Neutrophil (primary cell): ENCODE data around the gene COL13A1.

ENCODE experiments used
- H3K27ac ChIP-seq: fragments of 200-600 bp; sonication (generic); 2 replicates; pipeline ENCODE4 v1.5.1; 2016; ENCODE audit warnings: mild to moderate bottlenecking, moderate library complexity
- H3K27me3 ChIP-seq: fragments of 200-600 bp; sonication (generic); 2 replicates; pipeline ENCODE4 v1.6.0; 2016; ENCODE audit warnings: mild to moderate bottlenecking
- H3K36me3 ChIP-seq: fragments of 200-600 bp; sonication (generic); 2 replicates; pipeline ENCODE4 v1.5.1; 2017
- H3K4me1 ChIP-seq, 2 experiments: fragments of 200-600 bp in 1 of 2; sonication (generic) in 1 of 2; 1 replicate in 1 of 2; 2 replicates in 1 of 2; pipeline versions ENCODE4 v1.5.1 to v1.6.1; 2013 to 2016; ENCODE audit warnings: low read depth in 1 of 2, low read length in 1 of 2, mild to moderate bottlenecking in 1 of 2, moderate library complexity in 1 of 2; ENCODE audit not compliant: control insufficient read depth in 1 of 2, insufficient read depth in 1 of 2
- H3K4me3 ChIP-seq, 2 experiments: fragments of 200-600 bp in 1 of 2; sonication (generic) in 1 of 2; 1 replicate in 1 of 2; 2 replicates in 1 of 2; pipeline ENCODE4 v1.5.1; 2013 to 2016; ENCODE audit warnings: low read depth in 1 of 2, low read length in 1 of 2, mild to moderate bottlenecking in 1 of 2, moderate library complexity in 1 of 2
- H3K9me3 ChIP-seq: fragments of 200-600 bp; sonication (generic); 2 replicates; pipeline ENCODE4 v1.5.1; 2016
- TF ChIP-seq, protein P1 (sequence below): fragments of 200-600 bp; sonication (generic); IDR thresholded peaks from 2 replicates; pipeline ENCODE4 v1.5.1; 2016; ENCODE audit warnings: antibody characterized with exemption

Gene COL13A1

DNA sequence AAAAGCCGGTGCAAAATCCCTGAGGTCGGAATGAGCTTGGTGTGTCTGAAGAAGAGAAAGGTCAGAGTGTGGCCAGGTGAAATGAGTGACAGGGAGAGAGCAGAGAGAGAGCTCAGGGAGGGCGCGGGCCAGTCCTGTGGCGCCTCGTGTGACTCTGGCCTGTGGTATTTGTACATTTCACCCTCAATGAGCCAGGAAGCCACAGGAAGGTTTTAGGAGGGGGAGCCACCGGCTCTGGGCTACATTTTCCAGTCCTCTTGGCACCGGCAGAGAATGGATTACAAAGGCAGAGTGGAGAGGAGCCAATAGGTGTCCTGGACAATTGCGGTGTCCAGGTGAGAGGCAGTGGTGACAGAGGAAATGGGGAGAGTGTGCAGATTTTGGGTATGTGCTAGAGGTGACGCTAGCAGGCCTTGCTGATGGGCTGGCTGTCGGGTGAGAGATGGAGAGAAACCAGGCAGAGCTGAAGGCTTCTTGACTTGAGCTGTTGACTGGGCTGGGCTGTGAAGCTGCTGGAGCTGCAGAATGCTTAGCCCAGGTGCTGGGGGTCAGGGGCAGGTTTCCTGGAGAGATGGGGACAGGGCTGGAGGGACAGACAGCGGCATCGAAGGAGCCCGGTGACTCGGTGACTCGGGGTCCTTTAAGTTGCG is 38.1 kb downstream of the COL13A1 start:
- TF ChIP-seq, protein P1, sequence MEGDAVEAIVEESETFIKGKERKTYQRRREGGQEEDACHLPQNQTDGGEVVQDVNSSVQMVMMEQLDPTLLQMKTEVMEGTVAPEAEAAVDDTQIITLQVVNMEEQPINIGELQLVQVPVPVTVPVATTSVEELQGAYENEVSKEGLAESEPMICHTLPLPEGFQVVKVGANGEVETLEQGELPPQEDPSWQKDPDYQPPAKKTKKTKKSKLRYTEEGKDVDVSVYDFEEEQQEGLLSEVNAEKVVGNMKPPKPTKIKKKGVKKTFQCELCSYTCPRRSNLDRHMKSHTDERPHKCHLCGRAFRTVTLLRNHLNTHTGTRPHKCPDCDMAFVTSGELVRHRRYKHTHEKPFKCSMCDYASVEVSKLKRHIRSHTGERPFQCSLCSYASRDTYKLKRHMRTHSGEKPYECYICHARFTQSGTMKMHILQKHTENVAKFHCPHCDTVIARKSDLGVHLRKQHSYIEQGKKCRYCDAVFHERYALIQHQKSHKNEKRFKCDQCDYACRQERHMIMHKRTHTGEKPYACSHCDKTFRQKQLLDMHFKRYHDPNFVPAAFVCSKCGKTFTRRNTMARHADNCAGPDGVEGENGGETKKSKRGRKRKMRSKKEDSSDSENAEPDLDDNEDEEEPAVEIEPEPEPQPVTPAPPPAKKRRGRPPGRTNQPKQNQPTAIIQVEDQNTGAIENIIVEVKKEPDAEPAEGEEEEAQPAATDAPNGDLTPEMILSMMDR = no peak
- Histone ChIP-seq H3K4me1 (no peaks in the 10 kb centered on the region), H3K9me3 (no peaks in the 10 kb centered on the region), H3K36me3 (no peaks in the 10 kb centered on the region), H3K27ac (no peak overlapping the region), H3K4me3 (no peak overlapping the region), H3K27me3 (peaks cover 46% of the 10 kb centered on the region)

GRCh38 chr10:69840773-69841172 is 39.1 kb downstream of the COL13A1 start:
- H3K4me3 ChIP-seq = no peak overlapping the region
- no peaks in the 10 kb centered on the region for H3K4me1 ChIP-seq
- TF ChIP-seq, protein P1 = no peak
- no peaks in the 10 kb centered on the region for H3K36me3 ChIP-seq
- peaks cover 46% of the 10 kb centered on the region for H3K27me3 ChIP-seq
- H3K9me3 ChIP-seq = no peaks in the 10 kb centered on the region
- H3K27ac ChIP-seq = no peak overlapping the region

- TF ChIP-seq, protein P1 = no peak
- H3K9me3 ChIP-seq = no peaks in the 10 kb centered on the region
- peaks cover 46% of the 10 kb centered on the region for H3K27me3 ChIP-seq
- H3K4me3 ChIP-seq = no peak overlapping the region
- no peak overlapping the region for H3K27ac ChIP-seq
- H3K36me3 ChIP-seq = no peaks in the 10 kb centered on the region
- H3K4me1 ChIP-seq = no peaks in the 10 kb centered on the region
Observed at GRCh38 chr10:69842020-69842419, 40.3 kb downstream of the COL13A1 start.

DNA sequence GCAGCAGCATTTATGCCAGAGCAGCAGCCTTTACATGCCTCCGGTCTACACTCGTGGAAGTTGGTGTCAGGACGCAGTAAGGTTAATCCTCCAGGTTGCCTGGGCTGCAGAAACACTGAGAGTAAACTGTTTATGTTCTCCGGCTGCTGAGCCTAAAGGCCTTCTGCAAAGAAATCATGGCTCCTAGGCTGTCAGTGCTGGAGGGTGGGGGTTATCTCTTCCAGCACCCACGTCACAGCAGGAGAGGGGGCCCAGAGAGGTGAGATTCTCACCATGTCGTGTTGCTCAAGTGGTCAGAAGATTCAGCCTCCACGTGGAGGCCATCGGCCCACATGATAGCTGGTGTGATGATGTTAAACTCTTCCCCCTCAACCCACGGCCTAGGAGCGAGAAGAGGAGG is 41.2 kb downstream of the COL13A1 start:
- H3K4me1 ChIP-seq = no peaks in the 10 kb centered on the region
- H3K27me3 ChIP-seq = peaks cover 47% of the 10 kb centered on the region
- no peak overlapping the region for H3K27ac ChIP-seq
- TF ChIP-seq, protein P1 = no peak
- H3K9me3 ChIP-seq = no peaks in the 10 kb centered on the region
- no peak overlapping the region for H3K4me3 ChIP-seq
- no peaks in the 10 kb centered on the region for H3K36me3 ChIP-seq

GRCh38 chr10:69843923-69844322 is 42.2 kb downstream of the COL13A1 start:
- Histone ChIP-seq H3K27me3 (peaks cover 51% of the 10 kb centered on the region), H3K4me1 (no peaks in the 10 kb centered on the region), H3K4me3 (no peak overlapping the region), H3K36me3 (no peaks in the 10 kb centered on the region), H3K9me3 (no peaks in the 10 kb centered on the region), H3K27ac (no peak overlapping the region)
- TF ChIP-seq, protein P1 = no peak

DNA sequence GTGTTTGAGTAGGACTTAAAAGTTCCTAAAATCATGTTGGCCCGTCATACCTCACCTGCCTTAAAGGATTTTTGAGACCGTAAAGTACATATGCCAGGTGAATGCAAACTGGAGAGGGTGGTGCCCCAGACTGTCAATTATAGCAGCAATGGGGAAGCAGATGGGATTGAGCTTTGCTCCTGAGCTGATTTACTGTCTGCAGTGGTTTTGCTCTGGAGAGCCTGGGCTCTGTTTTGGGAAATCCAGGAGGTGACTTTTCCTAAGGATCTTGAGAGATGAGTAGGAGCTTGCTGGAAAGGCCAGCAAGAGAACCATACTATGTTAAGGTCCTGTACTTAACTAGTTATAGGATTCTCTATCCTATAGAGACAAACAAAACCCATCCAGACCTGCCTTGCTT is 43.0 kb downstream of the COL13A1 start:
- H3K27ac ChIP-seq = no peak overlapping the region
- no peaks in the 10 kb centered on the region for H3K9me3 ChIP-seq
- no peak overlapping the region for H3K4me3 ChIP-seq
- H3K36me3 ChIP-seq = no peaks in the 10 kb centered on the region
- H3K4me1 ChIP-seq = no peaks in the 10 kb centered on the region
- TF ChIP-seq, protein P1 = no peak
- peaks cover 47% of the 10 kb centered on the region for H3K27me3 ChIP-seq
